Hepatocyte (in vitro differentiated cells): ENCODE results near the gene MGLL.

Source experiments
- CTCF ChIP-seq: fragments of 200-600 bp; sonication (generic); IDR thresholded peaks from 2 replicates; pipeline ENCODE4 v1.5.1; 2016; ENCODE audit warnings: antibody characterized with exemption, mild to moderate bottlenecking; ENCODE audit not compliant: poor library complexity
- EZH2 ChIP-seq: fragments of 200-600 bp; sonication (generic); IDR thresholded peaks from 2 replicates; pipeline ENCODE4 v1.6.1; 2016; ENCODE audit warnings: antibody characterized with exemption, mild to moderate bottlenecking, borderline replicate concordance

GRCh38 chr3:127679534-127680145, 142.7 kb downstream of the MGLL start:
- TF ChIP-seq CTCF = peak; percentile 7
- TF ChIP-seq EZH2 = no peak
